Spinal cord (tissue), 10 donors: Measurements from ENCODE around the gene TEAD4. TPM values are rescaled to one million over a fixed set of nuclear protein-coding genes. Genes with fewer than 3 reads are reported as not detected.
A peak's percentile ranks its signal among the peaks of the same experiment; 100 is the strongest.

ENCODE experiments used
- DNase-seq, 6 donors: peaks; one replicate each; pipeline versions ENCODE4 v3.0.0 to v3.0.0-alpha.2; 2013 to 2015; ENCODE audit warnings: low spot score in 6 of 6, low read depth in 4 of 6
- H3K27ac ChIP-seq: one replicate; pipeline ENCODE4 v1.5.1; 2013; ENCODE audit warnings: low read depth, low read length, control low read depth
- H3K27me3 ChIP-seq: one replicate; pipeline ENCODE4 v1.6.1; 2013; ENCODE audit warnings: low read length; ENCODE audit not compliant: control insufficient read depth, insufficient read depth
- H3K36me3 ChIP-seq: one replicate; pipeline ENCODE4 v1.6.1; 2013; ENCODE audit warnings: low read length; ENCODE audit not compliant: control insufficient read depth, insufficient read depth
- H3K4me1 ChIP-seq: one replicate; pipeline ENCODE4 v1.6.1; 2013; ENCODE audit warnings: low read length; ENCODE audit not compliant: control insufficient read depth, insufficient read depth
- H3K4me3 ChIP-seq: one replicate; pipeline ENCODE4 v1.5.1; 2013; ENCODE audit warnings: low read depth, low read length, control low read depth
- H3K9me3 ChIP-seq: one replicate; pipeline ENCODE4 v1.6.1; 2013; ENCODE audit warnings: low read length; ENCODE audit not compliant: control insufficient read depth, insufficient read depth
- WGBS: methylation state at CpG from one replicate; pipeline ENCODE4 v1.1.5; 2013; ENCODE audit warnings: missing lambda C conversion rate; ENCODE audit not compliant: insufficient coverage; 5-methylcytosine and 5-hydroxymethylcytosine counted together
- polyA plus RNA-seq, 2 donors: library from polyadenylated mRNA; unstranded; fragments of 120-200 nt; gene quantifications; one replicate each; pipeline ENCODE4 v1.2.1, GENCODE V29; 2013; ENCODE audit not compliant: insufficient read length in 2 of 2
- total RNA-seq, 2 donors: library from RNA; depleted of rRNA in 1 of 2; stranded (reverse); fragments of 120-200 nt in 1 of 2; fragments of >200 nt in 1 of 2; gene quantifications; one replicate each; pipeline versions ENCODE4 v1.2.3 to v1.2.4, GENCODE V29; 2013 to 2014
- donor health status: healthy.

TEAD4 gene
- total and polyA plus RNA-seq, 4 donors: 0.99 to 2.8 (median 2.3) TPM

DNA sequence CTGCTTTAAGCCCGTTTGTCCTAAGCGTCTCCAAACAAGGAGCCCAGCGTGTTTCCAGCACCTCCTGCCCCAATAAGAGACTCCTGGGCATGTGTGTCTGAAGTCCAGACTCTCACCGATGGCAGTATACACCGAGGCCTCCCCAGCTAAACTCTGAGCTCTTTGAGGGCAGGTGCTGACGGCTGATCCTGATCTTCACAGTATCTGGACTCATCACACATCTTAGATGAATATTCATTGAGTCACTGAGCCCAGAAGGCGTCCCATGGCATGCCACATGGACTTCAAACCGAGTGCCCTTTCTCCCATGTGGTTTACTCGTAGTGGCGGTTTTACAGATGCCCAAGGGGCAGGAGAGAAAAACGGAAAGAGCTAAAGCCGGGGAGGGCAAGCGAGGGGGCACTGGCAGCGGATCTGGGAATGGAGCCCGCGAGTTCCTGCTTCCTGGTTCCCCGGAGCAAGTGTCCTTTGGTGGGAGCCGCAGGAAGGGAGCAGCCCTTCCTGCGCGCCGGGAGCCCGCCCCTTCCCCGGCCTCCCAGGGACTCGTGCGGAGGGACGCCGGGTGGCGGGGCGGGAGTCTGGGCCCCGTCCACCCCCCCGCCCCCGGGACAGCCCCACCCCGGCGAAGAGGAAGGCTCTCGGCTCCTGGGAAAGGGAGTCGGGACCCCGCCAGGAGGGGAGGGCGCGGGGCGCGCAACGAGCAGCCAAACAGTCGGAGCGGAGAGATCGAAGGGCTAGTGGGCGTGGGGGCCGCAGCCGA is 585 bp upstream of the TEAD4 start:
- Histone ChIP-seq H3K4me3 (peak overlapping the region; percentile 45), H3K36me3 (no peaks in the 10 kb centered on the region), H3K9me3 (no peaks in the 10 kb centered on the region), H3K4me1 (peaks cover 22% of the 10 kb centered on the region), H3K27me3 (peaks cover 50% of the 10 kb centered on the region), H3K27ac (no peak overlapping the region)
- WGBS: under 1% methylated on average over 47 of the region's 48 CpGs
- DNase-seq: peak in 2 of 6 donors; percentile 16 to 29

DNA sequence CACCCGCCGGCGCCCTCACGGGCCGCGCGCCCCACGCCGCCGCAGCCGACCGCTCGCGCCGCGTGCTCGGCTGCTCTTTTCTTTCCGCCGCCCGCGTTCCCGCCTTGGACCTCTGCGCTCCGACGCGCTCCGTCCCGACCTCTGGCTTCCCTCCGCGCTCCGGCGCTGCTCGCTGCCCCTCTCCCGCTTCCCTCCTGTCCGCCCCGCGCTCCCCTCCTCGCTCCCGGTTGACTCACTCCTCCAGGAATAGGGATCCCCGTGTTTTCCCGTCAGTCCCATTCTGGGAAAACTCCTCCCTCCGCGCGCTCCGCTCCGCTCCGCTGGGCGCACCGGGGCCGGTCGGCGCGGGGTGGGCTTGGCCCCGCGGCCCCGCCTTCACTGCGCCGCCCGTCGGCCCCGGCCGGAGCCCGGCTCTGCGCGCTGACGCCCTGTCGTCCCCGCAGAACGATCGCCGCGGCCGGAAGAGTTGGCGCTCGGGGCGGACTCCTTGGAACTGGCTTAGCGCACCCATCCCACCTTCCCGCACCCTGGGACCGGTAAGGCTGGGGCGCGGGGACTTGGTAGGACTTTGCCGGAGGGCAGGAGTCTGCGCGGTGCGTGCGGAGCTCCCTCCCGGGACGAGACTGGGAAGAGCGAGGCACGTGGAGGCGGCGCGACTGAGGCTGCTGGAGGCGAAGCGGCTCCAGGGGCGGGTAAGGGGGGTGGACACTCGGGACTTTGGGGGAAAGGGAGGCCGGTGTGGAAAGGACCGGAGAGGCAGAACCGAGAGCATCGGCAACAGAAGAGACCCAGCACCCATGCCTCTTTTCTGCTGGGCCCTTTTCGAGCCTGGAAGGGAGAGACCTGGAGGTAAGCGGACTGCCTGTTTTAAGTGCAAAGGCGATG is 550 bp downstream of the TEAD4 start:
- no peak overlapping the region for H3K27ac ChIP-seq
- H3K27me3 ChIP-seq: peaks cover 57% of the 10 kb centered on the region
- peaks cover 29% of the 10 kb centered on the region for H3K4me1 ChIP-seq
- no peaks in the 10 kb centered on the region for H3K36me3 ChIP-seq
- peak overlapping the region; percentile 45 for H3K4me3 ChIP-seq
- WGBS: under 1% methylated on average over 104 of the region's 104 CpGs
- H3K9me3 ChIP-seq: no peaks in the 10 kb centered on the region
- peak in 2 of 6 donors; percentile 45 to 59 for DNase-seq

DNA sequence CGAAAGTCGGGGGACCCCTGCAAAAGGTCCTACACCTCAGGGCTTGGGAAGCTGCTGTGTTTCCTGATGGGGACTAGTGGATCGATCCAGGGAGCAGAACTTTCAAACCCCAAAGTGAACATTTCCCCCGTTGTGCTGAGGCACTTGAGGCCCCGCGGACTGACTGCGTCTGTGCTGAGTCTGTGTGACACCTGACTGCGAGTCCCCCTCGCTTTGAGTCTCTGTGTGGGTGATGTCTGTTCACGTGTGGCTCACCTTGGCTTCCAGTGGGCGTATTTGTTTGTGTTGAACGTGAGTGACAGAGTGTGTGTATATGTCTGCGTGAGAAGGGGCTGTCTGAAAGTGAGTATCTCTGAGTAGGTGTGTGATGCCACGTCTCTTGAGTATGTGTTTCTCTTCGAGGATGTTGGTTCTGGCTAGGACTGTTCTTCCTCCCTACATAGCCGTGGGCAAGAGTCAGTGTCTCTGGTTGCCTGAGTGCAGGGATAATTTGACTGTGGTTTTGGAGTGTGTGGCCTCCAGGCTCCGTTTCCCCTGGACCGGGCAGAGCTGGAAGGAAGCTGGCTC is 1.3 kb downstream of the TEAD4 start:
- Histone ChIP-seq H3K36me3 (no peaks in the 10 kb centered on the region), H3K4me3 (peak overlapping the region; percentile 41), H3K4me1 (peaks cover 29% of the 10 kb centered on the region), H3K9me3 (no peaks in the 10 kb centered on the region), H3K27me3 (peaks cover 57% of the 10 kb centered on the region), H3K27ac (no peak overlapping the region)
- WGBS: 11% methylated on average over 15 of the region's 18 CpGs
- DNase-seq: no peak

DNA sequence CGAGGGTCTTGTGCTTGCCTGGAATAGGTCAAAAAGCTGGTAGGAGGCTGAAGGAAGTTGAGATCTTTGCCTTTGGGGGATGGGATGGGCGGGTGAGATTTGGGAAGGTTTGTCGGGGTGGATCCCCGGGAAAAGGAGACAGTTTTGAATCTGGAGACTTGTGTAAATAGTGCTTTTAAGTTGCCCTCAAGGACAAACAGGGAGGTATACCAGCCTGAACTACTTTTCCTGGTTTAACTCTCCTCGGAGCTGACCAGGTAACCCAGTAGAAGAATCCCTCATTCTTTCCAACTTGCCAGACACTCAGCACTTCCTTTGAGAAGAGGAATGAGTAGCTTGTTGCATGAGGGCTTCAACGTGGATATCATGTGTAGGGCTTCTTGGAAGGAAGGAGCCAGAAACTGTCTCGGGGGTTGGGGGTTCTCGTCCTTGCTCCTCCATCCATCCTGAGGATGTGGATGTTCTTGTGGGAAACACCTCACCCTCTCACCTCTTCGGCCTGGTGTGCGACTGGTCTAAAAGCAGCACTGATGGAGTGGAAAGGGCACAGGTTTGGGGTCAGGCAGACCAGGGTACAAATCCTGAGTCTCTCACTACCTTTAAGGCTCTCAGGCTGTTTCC is 1.9 kb downstream of the TEAD4 start:
- Histone ChIP-seq H3K27me3 (peaks cover 57% of the 10 kb centered on the region), H3K4me1 (peaks cover 29% of the 10 kb centered on the region), H3K36me3 (no peaks in the 10 kb centered on the region), H3K9me3 (no peaks in the 10 kb centered on the region), H3K4me3 (no peak overlapping the region), H3K27ac (no peak overlapping the region)
- DNase-seq: no peak
- 52% methylated on average over 5 of the region's 10 CpGs for whole genome bisulfite sequencing

- no peaks in the 10 kb centered on the region for H3K36me3 ChIP-seq
- no peaks in the 10 kb centered on the region for H3K9me3 ChIP-seq
- peaks cover 29% of the 10 kb centered on the region for H3K4me1 ChIP-seq
- no peak for DNase-seq
- WGBS: 73% methylated on average over 2 of the region's 5 CpGs
- H3K27me3 ChIP-seq: peaks cover 57% of the 10 kb centered on the region
- no peak overlapping the region for H3K27ac ChIP-seq
- no peak overlapping the region for H3K4me3 ChIP-seq
Observed at GRCh38 chr12:2961705-2962104, 2.5 kb downstream of the TEAD4 start.

- Histone ChIP-seq H3K27me3 (peaks cover 41% of the 10 kb centered on the region), H3K4me1 (peaks cover 28% of the 10 kb centered on the region), H3K36me3 (no peaks in the 10 kb centered on the region), H3K27ac (no peak overlapping the region), H3K9me3 (no peaks in the 10 kb centered on the region), H3K4me3 (no peak overlapping the region)
- WGBS: 50% methylated on average over 2 of the region's 9 CpGs
- DNase-seq: no peak
Observed at GRCh38 chr12:2963154-2963759, 4.1 kb downstream of the TEAD4 start.

DNA sequence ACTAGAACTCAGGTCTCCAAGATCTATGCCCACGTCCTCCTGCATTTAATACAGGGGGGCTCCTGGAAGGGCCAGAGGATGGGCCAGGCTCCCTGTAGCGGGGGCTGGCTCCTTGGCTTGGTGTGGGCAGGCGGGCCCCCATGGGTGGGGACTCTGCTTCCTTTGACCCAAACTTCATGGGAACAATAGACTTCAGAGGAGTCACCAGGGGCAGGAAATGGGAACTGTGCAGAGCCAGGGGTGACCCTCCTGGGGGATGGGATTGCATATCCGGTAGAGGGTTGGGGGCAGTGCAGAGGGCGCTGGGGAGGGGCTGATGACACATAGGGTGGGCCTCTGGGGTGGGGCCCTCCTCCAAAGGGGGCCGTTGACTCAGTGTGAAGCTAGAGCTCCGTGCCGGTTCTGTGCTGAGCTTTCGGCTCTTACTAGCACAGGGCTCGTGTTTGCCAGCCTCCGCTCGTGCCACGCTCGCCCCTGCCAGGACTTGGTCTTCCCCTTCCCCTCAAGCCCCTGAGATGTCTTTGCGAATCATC is 4.6 kb downstream of the TEAD4 start:
- Histone ChIP-seq H3K27ac (no peak overlapping the region), H3K4me1 (peaks cover 23% of the 10 kb centered on the region), H3K27me3 (peaks cover 36% of the 10 kb centered on the region), H3K9me3 (no peaks in the 10 kb centered on the region), H3K36me3 (no peaks in the 10 kb centered on the region), H3K4me3 (no peak overlapping the region)
- no peak for DNase-seq
- 23% methylated on average over 11 of the region's 15 CpGs for WGBS

DNA sequence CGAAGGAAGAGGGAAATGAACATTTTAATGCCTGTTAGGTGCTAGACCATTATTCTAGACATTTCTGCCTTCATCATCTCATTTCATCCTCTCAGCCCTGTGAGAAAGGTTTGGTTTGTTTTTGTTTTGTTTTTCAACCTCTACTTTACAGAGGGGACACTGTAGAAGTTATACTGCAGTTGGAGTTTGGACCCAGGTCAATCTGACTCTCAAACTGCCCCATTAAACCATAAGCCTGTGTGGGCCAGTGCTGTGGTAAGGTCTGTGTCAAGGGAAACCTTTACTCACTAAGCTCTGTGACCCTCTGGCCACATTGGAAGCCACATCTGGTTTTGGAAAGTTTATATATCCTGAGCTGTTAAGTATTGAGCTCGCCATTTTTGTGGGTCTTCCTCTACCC is 8.5 kb downstream of the TEAD4 start:
- no peak overlapping the region for H3K27ac ChIP-seq
- DNase-seq: no peak
- peaks cover 12% of the 10 kb centered on the region for H3K27me3 ChIP-seq
- no CpG with 5 or more reads among the region's 2 CpGs for WGBS
- H3K36me3 ChIP-seq: no peaks in the 10 kb centered on the region
- H3K4me1 ChIP-seq: peaks cover 8% of the 10 kb centered on the region
- H3K9me3 ChIP-seq: no peaks in the 10 kb centered on the region
- no peak overlapping the region for H3K4me3 ChIP-seq

- no peaks in the 10 kb centered on the region for H3K4me1 ChIP-seq
- 93% methylated on average over 6 of the region's 10 CpGs for WGBS
- no peak for DNase-seq
Observed at GRCh38 chr12:2970744-2971143, 11.5 kb downstream of the TEAD4 start.

More at GRCh38 chr12:2970744-2971143, 11.5 kb downstream of the TEAD4 start:
- no peaks in the 10 kb centered on the region for H3K36me3 ChIP-seq
- H3K9me3 ChIP-seq: no peaks in the 10 kb centered on the region
- H3K27ac ChIP-seq: no peak overlapping the region
- H3K4me3 ChIP-seq: no peak overlapping the region
- H3K27me3 ChIP-seq: no peaks in the 10 kb centered on the region
